B cell (primary cell): ENCODE results near the gene CXCL5.

Experiments
- EZH2 ChIP-seq: IDR thresholded peaks from 2 replicates; pipeline ENCODE4 v1.6.1; 2012; ENCODE audit warnings: borderline replicate concordance, low read depth, mild to moderate bottlenecking, moderate library complexity, low read length; ENCODE audit not compliant: insufficient read depth, poor library complexity, severe bottlenecking
- TF ChIP-seq, protein P1 (sequence below): fragments of 200-600 bp; IDR thresholded peaks from one replicate; pipeline ENCODE4 v1.8.0; 2022; ENCODE audit warnings: antibody characterized with exemption, mild to moderate bottlenecking

DNA sequence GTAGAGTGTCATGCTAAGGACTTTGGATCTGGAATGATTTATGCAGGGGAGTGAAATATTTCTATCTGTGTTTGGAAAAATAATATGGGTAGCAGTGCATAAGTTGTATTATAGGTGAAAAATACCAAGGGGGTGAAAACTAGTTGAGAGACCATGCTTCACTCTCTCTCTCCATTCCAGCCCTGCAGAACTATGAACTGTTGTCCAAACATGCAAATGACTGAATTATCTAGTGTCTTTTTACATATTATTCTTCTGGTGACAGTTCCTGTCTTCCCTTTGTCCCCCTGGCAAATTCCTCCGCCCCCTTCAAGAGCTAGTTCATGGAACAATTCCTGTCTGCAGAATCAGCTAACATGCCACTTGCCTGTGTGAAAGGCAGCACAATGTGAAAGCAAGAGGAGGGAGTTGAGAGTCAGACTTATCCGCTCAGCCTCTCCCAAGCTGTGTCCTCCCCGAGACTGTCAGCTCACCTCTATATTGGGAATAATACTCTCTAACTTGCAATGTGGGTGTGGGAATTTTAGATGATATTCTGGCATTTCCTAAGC is 19.0 kb downstream of the CXCL5 start:
- TF ChIP-seq, protein P1, sequence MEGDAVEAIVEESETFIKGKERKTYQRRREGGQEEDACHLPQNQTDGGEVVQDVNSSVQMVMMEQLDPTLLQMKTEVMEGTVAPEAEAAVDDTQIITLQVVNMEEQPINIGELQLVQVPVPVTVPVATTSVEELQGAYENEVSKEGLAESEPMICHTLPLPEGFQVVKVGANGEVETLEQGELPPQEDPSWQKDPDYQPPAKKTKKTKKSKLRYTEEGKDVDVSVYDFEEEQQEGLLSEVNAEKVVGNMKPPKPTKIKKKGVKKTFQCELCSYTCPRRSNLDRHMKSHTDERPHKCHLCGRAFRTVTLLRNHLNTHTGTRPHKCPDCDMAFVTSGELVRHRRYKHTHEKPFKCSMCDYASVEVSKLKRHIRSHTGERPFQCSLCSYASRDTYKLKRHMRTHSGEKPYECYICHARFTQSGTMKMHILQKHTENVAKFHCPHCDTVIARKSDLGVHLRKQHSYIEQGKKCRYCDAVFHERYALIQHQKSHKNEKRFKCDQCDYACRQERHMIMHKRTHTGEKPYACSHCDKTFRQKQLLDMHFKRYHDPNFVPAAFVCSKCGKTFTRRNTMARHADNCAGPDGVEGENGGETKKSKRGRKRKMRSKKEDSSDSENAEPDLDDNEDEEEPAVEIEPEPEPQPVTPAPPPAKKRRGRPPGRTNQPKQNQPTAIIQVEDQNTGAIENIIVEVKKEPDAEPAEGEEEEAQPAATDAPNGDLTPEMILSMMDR = no peak
- no peak for TF ChIP-seq EZH2
